Coronary artery (tissue), 2 donors: ENCODE data around the gene RCOR3.
A peak's percentile ranks its signal among the peaks of the same experiment; 100 is the strongest.

Experiments
- DNase-seq: peaks from one replicate; pipeline ENCODE4 v3.0.0-alpha.2; 2017; ENCODE audit warnings: low spot score
- H3K27ac ChIP-seq, 2 donors: fragments of 200-600 bp; sonication (generic); one replicate each; pipeline ENCODE4 v1.5.1; 2016 to 2019
- H3K4me3 ChIP-seq: fragments of 200-600 bp; sonication (generic); 2 replicates; pipeline ENCODE4 v1.5.1; 2016; ENCODE audit warnings: mild to moderate bottlenecking, moderate library complexity
- TF ChIP-seq, protein P1 (sequence below): fragments of 200-600 bp; sonication (generic); IDR thresholded peaks from one replicate; pipeline ENCODE4 v1.5.1; 2019; ENCODE audit warnings: antibody characterized with exemption

Gene RCOR3

DNA sequence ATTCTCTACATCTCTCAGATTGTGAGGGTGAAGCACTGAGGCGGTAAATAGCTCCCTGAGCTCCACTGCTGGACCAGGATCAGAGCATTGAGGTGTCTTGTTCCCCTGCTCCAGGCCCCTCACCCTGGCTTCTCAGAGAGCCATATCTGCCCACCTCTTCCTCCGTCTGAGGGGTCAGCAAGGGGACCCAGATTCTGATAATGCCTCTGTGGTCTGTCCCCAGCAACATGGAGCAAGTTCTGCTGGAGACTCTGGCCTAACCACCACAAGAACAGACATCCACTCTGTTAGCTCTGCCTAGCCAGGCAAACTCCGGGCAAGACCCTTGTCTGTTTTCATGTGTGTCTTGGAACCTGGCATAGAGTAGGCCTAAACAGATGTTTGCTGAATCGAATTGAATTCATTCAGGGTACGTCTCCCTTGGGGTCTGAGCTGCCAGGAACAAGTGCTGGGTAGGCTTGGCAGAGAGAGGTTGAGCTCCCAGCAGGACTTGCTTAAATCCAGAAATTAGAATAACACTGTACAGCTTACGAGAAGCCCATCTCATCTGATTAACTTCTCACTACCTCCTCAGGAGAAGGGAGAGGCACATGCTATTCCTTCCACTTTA lies 69.8 kb downstream of the RCOR3 start:
- peak overlapping the region; percentile 86 to 96 for H3K27ac ChIP-seq
- TF ChIP-seq, protein P1, sequence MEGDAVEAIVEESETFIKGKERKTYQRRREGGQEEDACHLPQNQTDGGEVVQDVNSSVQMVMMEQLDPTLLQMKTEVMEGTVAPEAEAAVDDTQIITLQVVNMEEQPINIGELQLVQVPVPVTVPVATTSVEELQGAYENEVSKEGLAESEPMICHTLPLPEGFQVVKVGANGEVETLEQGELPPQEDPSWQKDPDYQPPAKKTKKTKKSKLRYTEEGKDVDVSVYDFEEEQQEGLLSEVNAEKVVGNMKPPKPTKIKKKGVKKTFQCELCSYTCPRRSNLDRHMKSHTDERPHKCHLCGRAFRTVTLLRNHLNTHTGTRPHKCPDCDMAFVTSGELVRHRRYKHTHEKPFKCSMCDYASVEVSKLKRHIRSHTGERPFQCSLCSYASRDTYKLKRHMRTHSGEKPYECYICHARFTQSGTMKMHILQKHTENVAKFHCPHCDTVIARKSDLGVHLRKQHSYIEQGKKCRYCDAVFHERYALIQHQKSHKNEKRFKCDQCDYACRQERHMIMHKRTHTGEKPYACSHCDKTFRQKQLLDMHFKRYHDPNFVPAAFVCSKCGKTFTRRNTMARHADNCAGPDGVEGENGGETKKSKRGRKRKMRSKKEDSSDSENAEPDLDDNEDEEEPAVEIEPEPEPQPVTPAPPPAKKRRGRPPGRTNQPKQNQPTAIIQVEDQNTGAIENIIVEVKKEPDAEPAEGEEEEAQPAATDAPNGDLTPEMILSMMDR, result no peak
- peak overlapping the region; percentile 92 for H3K4me3 ChIP-seq
- DNase-seq, result no peak

DNA sequence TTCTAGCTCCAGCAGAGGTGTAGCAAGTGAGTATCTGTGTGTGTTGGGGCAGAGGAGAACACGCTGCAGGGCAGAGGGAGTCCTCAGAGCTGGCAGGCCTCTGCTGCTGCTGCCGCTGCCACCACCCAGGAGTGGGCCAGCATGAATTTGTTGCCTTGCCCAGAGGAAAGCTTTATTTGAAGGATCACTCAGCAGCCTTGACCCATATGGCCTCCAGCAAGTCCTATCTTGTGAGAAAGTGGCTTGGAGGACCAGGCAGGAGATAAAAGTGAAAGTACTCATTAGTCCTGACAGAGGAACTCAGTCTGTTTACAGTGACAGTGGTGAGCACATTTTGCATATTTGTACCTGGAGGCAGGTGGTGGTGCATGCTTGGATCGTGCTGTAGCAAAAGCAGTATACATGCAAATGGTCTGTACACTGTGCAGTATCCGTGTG lies 70.6 kb downstream of the RCOR3 start:
- Histone ChIP-seq H3K4me3 (peak overlapping the region; percentile 92), H3K27ac (peak overlapping the region in 1 of 2 donors; percentile 96)
- TF ChIP-seq, protein P1, result no peak
- DNase-seq, result no peak

DNA sequence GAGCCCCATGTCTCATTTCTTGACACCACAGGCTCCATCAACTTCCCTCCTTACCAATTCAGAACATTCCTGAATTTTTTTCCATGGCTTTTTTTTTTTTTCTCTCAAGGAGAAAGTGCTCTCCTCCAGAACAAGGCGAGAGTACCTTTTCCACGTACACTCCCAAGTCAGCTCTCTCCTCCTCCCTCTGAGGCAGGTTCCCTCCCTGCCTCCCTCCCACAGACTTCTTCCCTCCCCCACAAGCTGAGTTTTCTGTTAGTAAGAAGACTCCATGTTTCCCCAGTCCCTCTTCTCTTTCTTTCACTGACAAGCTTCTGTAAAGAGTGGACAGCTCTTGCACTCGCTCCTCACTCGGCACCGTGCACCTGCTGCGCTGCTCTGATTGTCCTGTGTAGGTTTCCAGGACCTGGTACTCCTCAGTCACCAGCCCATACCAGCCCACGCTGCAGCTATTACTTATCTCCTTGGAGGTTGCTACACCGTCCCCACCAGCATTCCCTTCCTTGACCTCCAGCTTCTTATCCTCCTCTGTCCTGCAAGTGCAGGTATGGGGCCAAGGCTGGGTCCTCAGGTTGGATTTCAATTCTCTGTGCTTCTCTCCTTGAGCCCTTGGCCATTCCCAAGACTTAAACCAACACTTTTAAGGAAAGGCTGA lies 71.2 kb downstream of the RCOR3 start:
- no peak overlapping the region for H3K27ac ChIP-seq
- TF ChIP-seq, protein P1, result no peak
- no peak overlapping the region for H3K4me3 ChIP-seq
- no peak for DNase-seq

DNA sequence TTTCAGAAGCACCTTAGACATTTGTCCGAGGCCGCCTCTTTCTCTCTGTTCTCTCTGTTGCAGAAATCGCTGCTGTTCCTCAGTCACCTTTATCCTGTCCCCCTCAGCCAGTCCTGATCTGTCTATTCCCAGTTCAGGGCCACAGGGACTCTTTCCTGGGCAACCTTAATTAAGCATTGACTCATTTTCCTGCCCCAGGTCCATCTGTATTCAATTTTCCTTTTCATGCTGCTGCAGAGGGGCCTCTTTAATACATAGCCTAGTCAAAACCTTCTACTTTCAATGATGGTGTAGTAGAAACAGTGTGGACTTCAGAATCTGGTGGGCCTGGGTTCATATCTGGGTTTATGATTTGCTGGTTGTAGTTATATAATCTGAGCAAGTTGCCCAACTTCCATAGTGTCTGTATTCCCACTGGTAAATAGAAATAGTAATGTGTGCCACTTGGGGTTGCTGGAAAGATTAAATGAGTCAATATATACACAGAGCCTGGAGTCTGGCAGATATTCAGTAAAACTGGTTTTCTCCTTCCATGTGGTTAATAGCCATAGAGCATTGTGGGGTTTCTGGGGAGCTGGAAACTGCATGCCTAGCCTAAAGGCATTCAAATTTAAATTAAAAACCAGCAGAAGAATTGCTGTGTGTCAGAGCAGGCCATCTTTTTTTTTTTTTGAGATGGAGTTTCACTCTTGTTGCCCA lies 72.0 kb downstream of the RCOR3 start:
- DNase-seq, result no peak
- Histone ChIP-seq H3K4me3 (no peak overlapping the region), H3K27ac (no peak overlapping the region)
- TF ChIP-seq, protein P1, result no peak

DNA sequence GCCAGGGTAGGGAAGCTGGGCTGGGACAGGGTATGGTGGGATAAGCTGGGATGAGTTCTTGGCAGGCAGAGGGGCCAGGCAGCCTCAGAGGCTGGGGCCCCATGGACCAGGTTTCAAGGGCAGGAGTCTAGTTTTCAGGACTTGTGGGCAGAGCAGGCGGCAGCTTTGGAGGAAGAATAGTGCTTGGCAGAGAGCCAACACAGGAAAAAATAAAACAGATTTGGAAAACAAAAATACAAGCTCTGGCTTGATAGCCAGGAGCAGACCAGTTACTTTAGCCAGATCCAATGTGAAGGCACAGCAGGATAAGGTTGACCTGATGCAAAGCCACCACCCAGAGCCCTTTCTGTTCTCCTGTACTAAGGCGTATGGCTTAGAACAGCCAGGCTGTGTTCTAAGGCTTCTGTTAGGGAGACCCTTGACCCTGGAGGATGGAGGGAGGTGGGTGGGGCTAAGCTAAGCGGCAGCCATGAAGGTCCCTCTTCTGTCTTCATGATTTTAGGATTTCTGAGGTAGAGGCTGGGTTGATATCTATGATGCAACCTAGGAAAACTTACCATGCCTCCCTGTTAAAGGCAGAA lies 73.0 kb downstream of the RCOR3 start:
- Histone ChIP-seq H3K27ac (no peak overlapping the region), H3K4me3 (peak overlapping the region; percentile 23)
- TF ChIP-seq, protein P1, result no peak
- DNase-seq, result no peak

DNA sequence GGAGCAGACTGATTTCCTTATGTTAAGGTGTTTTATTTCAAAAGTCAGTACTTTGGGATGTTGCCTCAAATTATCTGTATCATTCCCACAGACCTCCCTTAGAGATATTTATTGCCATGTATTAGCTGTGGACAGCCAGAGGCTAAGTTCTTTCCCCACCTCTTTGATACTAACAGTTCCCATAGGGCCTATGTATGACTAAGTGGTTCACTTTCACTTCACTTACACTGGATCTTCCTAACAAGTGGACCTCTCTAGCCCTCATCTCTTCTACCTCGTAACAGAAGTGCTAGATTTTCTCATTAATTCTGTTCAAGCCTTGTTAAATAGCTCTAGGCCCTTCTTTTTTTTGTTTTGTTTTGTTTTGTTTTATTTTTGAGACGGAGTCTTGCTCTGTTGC lies 73.7 kb downstream of the RCOR3 start:
- H3K27ac ChIP-seq, result no peak overlapping the region
- no peak for DNase-seq
- TF ChIP-seq, protein P1, result no peak
- H3K4me3 ChIP-seq, result no peak overlapping the region
